Activated CD8-positive, alpha-beta T cell treated with anti-CD3 and anti-CD28 coated beads for 36 hours (primary cell): ENCODE measurements around the gene TEKTIP1. TPM values are rescaled to one million over a fixed set of nuclear protein-coding genes. Genes with fewer than 3 reads are reported as not detected.

Experiments
- ATAC-seq: fragments of 200-7000 bp; cut with Tn5 transposase; one replicate; pipeline ENCODE4 v1.10.0; 2021; ENCODE audit warnings: mild to moderate bottlenecking, moderate library complexity
- CTCF ChIA-PET: fragments of 350-600 bp; sonication (Branson Sonifier 250); formaldehyde crosslinking; loops from one replicate; lab custom pipeline; 2021; ENCODE audit warnings: antibody characterized with exemption; lab: Charles Lee
- POLR2A ChIA-PET: fragments of 350-600 bp; sonication (Branson Sonifier 250); formaldehyde crosslinking; loops from one replicate; lab custom pipeline; 2021; ENCODE audit warnings: antibody characterized with exemption; lab: Charles Lee
- DNase-seq: peaks from one replicate; pipeline ENCODE4 v3.0.0-alpha.2; 2020
- H3K27ac Mint-ChIP-seq: one replicate; pipeline ENCODE4 v1.8.0; 2021; ENCODE audit warnings: mild to moderate bottlenecking, mixed read lengths
- H3K27me3 Mint-ChIP-seq: one replicate; pipeline ENCODE4 v1.8.0; 2021; ENCODE audit warnings: mixed read lengths
- H3K36me3 Mint-ChIP-seq: one replicate; pipeline ENCODE4 v1.8.0; 2021; ENCODE audit warnings: low read depth, mixed read lengths
- H3K4me1 Mint-ChIP-seq: one replicate; pipeline ENCODE4 v1.8.0; 2021; ENCODE audit warnings: low read depth, mixed read lengths
- H3K4me3 Mint-ChIP-seq: one replicate; pipeline ENCODE4 v1.8.0; 2021; ENCODE audit warnings: mild to moderate bottlenecking, moderate library complexity, mixed read lengths
- H3K9me3 Mint-ChIP-seq: one replicate; pipeline ENCODE4 v1.8.0; 2021; ENCODE audit warnings: mixed read lengths
- intact Hi-C: fragments of 100-400 bp; cut with micrococcal nuclease; formaldehyde crosslinking; loops from one replicate; pipeline ENCODE4 v1.10.0; 2022
- total RNA-seq, 2 experiments: library from RNA; stranded (reverse); gene quantifications; one replicate each; pipeline ENCODE4 v1.2.3, GENCODE V29; 2021
- TF ChIP-seq, protein P1 (sequence below): fragments of 200-600 bp; IDR thresholded peaks from one replicate; pipeline ENCODE4 v1.8.0; 2022; ENCODE audit warnings: antibody characterized with exemption, mild to moderate bottlenecking

Gene TEKTIP1
- total RNA-seq = 1 to 10 TPM; 1.6 to 2.4 TPM

DNA sequence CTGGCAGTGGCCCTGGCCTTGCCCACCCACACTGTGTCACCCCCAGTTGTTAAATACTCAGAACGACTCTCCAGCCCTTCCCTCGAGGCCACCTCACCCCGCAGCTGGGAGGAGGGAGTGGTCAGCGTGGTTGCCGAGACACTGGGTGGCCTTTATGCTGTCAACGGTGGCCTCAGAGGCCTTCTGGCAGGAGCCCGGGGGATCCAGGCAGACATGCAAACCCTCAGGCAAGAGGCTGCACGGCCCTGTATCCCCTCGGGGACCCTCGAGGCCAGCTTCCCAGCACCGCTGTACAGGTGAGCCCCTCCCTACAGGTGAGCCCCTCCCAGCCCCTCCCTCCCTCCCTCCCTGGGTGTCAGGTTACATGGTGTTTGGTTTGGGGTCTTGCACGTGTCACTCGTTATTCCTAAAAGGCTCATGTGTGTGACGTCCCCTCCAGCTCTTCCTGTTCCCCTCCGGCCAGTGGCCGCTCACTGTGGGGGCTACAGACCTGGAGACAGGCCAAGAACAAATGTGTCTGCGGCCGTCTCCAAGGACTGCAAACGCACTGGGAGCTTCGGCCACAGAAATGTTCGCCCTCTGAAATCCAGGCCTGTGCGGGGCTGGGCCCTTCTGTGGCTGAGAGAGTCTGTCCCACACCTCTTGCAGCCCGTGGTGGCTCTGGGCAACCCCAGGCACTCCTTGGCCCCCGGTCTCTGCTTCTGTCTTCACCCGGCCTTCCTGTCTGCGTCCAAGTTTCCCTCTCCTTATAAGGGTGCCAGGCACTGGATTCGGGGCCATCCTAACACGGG lies at the start of gene TEKTIP1:
TEKTIP1 (plus strand) TSS at position 210 of the 791 bp plus-strand sequence; CDS start at position 214, 4 bp downstream.
- H3K27me3 Mint-ChIP-seq = no peaks in the 10 kb centered on the region
- ATAC-seq (no peak), DNase-seq (no peak)
- no peaks in the 10 kb centered on the region for H3K4me1 Mint-ChIP-seq
- intact Hi-C loops = no loop called here
- peaks cover 2% of the 10 kb centered on the region for H3K9me3 Mint-ChIP-seq
- TF ChIP-seq, protein P1, sequence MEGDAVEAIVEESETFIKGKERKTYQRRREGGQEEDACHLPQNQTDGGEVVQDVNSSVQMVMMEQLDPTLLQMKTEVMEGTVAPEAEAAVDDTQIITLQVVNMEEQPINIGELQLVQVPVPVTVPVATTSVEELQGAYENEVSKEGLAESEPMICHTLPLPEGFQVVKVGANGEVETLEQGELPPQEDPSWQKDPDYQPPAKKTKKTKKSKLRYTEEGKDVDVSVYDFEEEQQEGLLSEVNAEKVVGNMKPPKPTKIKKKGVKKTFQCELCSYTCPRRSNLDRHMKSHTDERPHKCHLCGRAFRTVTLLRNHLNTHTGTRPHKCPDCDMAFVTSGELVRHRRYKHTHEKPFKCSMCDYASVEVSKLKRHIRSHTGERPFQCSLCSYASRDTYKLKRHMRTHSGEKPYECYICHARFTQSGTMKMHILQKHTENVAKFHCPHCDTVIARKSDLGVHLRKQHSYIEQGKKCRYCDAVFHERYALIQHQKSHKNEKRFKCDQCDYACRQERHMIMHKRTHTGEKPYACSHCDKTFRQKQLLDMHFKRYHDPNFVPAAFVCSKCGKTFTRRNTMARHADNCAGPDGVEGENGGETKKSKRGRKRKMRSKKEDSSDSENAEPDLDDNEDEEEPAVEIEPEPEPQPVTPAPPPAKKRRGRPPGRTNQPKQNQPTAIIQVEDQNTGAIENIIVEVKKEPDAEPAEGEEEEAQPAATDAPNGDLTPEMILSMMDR = no peak
- no peak within 1 kb of the TSS for H3K4me3 Mint-ChIP-seq
- H3K27ac Mint-ChIP-seq = no peak within 1 kb of the TSS
- peaks cover 19% of the 10 kb centered on the region for H3K36me3 Mint-ChIP-seq
- ChIA-PET CTCF (interaction anchor here (0.8 kb wide), 1 partner anchor 12 kb away, joined by 3 read pairs; no protein-coding TSS in a partner anchor), POLR2A (interaction anchor here (1.2 to 1.8 kb wide), 3 partner anchors 9 to 117 kb away, joined by 3 to 6 read pairs (median 3); no protein-coding TSS in a partner anchor)

DNA sequence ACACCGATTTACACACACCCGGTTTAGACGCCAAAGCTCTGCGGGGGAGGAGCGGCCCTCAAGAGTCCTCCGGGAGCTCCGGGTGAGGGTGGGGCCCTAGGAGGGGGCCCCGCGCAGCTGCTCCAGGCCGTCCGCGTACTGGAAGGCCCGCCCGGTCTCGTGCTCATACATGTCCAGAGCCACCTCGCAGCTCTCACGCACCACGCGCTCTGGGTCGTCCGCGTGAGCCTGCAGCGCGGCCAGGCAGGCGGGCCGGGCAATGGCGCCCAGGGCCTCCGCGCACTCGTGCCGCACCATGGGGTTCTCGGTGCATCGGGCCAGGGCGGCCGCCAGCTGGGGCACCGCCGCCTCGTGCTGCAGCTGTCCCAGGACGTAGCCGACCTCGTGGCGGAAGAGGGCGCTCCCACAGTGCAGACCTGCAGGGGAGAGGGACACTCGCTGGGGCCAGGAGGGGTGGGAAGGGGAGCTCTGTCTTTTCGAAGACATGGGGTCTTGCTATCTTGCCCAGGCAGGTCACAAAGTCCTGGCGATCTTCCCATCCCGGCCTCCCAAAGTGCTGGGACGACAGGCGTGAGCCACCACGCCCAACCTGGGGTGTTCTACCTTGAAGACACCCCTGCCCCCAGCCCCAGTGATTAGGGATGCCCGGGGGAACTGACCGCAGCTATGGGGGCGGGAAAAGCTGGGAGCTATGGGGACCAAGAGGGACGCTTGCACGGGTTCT lies 47.4 kb upstream of the TEKTIP1 start:
- H3K27ac Mint-ChIP-seq = no peak overlapping the region
- no peak overlapping the region for H3K4me3 Mint-ChIP-seq
- peaks cover 12% of the 10 kb centered on the region for H3K4me1 Mint-ChIP-seq
- H3K9me3 Mint-ChIP-seq = no peaks in the 10 kb centered on the region
- intact Hi-C loops = no loop called here
- TF ChIP-seq, protein P1 = no peak
- ChIA-PET CTCF (interaction anchor here (2.8 kb wide), 1 partner anchor 19 kb away, joined by 9 read pairs; no protein-coding TSS in a partner anchor), POLR2A (no interaction called here)
- no peak for DNase-seq
- no peaks in the 10 kb centered on the region for H3K27me3 Mint-ChIP-seq
- no peak for ATAC-seq
- H3K36me3 Mint-ChIP-seq = peaks cover 12% of the 10 kb centered on the region

DNA sequence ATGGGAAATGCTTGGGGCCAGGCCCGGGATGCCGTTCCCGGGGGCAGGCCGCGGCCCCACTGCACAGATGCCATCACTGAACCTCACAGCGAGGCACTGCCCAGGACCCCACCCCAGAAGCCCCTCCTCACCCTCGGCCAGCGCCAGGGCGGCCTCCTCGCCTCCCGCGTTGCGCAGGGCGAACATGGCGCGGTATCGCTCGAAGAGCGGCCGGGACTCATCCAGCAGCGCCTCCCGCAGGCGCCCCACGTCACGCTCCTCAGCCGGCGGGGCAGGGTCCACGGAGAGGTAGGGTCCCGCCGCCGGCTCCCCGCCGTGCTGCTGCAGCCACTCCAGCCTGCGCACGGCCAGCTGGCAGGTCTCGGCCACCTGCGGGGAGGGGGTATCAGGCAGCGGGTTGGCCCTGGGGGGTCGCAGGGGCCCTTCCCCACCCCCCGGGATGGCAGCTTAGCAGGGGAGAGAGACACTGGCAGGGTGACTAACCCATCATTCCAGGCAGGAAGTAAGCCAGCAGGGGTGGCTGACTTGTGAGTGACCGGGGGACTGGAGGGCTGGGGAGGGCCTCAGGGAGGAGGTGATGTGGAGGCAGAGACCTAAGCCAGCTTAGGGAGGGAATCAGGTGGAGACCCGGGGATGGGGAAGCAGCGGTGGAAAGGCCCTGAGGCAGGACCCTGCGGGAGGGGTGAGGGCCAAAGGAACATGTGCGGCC lies 46.7 kb upstream of the TEKTIP1 start:
- no peak for DNase-seq
- ChIA-PET CTCF (no interaction called here), POLR2A (no interaction called here)
- ATAC-seq = no peak
- H3K36me3 Mint-ChIP-seq = peaks cover 17% of the 10 kb centered on the region
- H3K27ac Mint-ChIP-seq = no peak overlapping the region
- H3K27me3 Mint-ChIP-seq = no peaks in the 10 kb centered on the region
- H3K4me1 Mint-ChIP-seq = peaks cover 12% of the 10 kb centered on the region
- H3K4me3 Mint-ChIP-seq = no peak overlapping the region
- TF ChIP-seq, protein P1 = no peak
- intact Hi-C loops = no loop called here
- H3K9me3 Mint-ChIP-seq = no peaks in the 10 kb centered on the region

DNA sequence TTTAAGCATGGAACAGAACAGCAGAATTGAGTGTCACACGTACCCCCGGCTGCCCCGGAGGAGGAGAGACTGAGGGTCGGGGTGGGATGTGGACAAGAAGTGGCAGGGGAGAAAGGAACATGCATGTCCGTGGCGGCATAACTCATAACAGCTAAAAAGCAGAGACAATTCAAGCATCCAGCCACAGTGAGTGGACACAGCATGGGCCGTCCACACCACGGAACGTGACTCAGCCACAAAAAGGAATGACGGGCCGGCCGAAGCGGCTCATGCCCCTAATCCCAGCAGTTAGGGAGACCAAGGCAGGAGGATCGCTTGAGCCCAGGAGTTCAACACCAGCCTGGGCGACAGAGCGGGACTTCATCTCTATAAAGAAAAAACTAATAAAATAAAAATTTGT lies 46.1 kb upstream of the TEKTIP1 start:
- Mint-ChIP-seq H3K4me1 (peaks cover 14% of the 10 kb centered on the region), H3K27me3 (no peaks in the 10 kb centered on the region), H3K27ac (no peak overlapping the region), H3K36me3 (peaks cover 19% of the 10 kb centered on the region), H3K4me3 (no peak overlapping the region), H3K9me3 (no peaks in the 10 kb centered on the region)
- ChIA-PET POLR2A (no interaction called here), CTCF (no interaction called here)
- DNase-seq = no peak
- intact Hi-C loops = no loop called here
- no peak for ATAC-seq
- TF ChIP-seq, protein P1 = no peak
